Stimulated activated CD8-positive, alpha-beta memory T cell treated with anti-CD3 and anti-CD28 coated beads, Interleukin-7, amount 100 ng/mL, for 1 hour (primary cell): ENCODE results near the gene RAB6D.
"Not testable (repeated sequence)": the region's sequence is repeated elsewhere in the genome, so short reads cannot be mapped to it uniquely, and the experiment has no call there.

ENCODE experiments used
- DNase-seq, 2 donors: peaks; one replicate each; pipeline ENCODE4 v3.0.0-alpha.2; 2020; ENCODE audit warnings: low read depth in 2 of 2

Gene RAB6D

GRCh38 chr2:131363703-131364186 is at the start of gene RAB6D:
Gene RAB6D (minus strand): TSS chr2:131364168. CDS start chr2:131363720, 448 bp downstream.
- DNase-seq, result not testable (repeated sequence)

- DNase-seq, result no peak
Observed at GRCh38 chr2:131413148-131413747, 49.3 kb upstream of the RAB6D start.

GRCh38 chr2:131410173-131410572 is 46.2 kb upstream of the RAB6D start:
- DNase-seq, result no peak

GRCh38 chr2:131408778-131409177 is 44.8 kb upstream of the RAB6D start:
- no peak for DNase-seq

GRCh38 chr2:131408207-131408606 is 44.2 kb upstream of the RAB6D start:
- no peak for DNase-seq

GRCh38 chr2:131404753-131405152 is 40.8 kb upstream of the RAB6D start:
- DNase-seq, result no peak

GRCh38 chr2:131402320-131403039 is 38.5 kb upstream of the RAB6D start:
- DNase-seq, result no peak

- DNase-seq, result no peak
Observed at GRCh38 chr2:131400849-131401248, 36.9 kb upstream of the RAB6D start.

GRCh38 chr2:131400441-131400840 is 36.5 kb upstream of the RAB6D start:
- DNase-seq, result not testable (repeated sequence)

GRCh38 chr2:131396209-131396608 is 32.2 kb upstream of the RAB6D start:
- DNase-seq, result not testable (repeated sequence)

GRCh38 chr2:131395024-131395645 is 31.2 kb upstream of the RAB6D start:
- not testable (repeated sequence) for DNase-seq

- no peak for DNase-seq
Observed at GRCh38 chr2:131394147-131394931, 30.4 kb upstream of the RAB6D start.

GRCh38 chr2:131391953-131392352 is 28.0 kb upstream of the RAB6D start:
- not testable (repeated sequence) for DNase-seq

GRCh38 chr2:131391471-131391870 is 27.5 kb upstream of the RAB6D start:
- DNase-seq, result not testable (repeated sequence)

- not testable (repeated sequence) for DNase-seq
Observed at GRCh38 chr2:131390495-131391130, 26.6 kb upstream of the RAB6D start.

GRCh38 chr2:131389657-131390056 is 25.7 kb upstream of the RAB6D start:
- DNase-seq, result no peak

- DNase-seq, result not testable (repeated sequence)
Observed at GRCh38 chr2:131388834-131389233, 24.9 kb upstream of the RAB6D start.

GRCh38 chr2:131373111-131373510 is 9.1 kb upstream of the RAB6D start:
- DNase-seq, result not testable (repeated sequence)

- DNase-seq, result no peak
Observed at GRCh38 chr2:131369954-131370353, 6.0 kb upstream of the RAB6D start.

- DNase-seq, result not testable (repeated sequence)
Observed at GRCh38 chr2:131368493-131369066, 4.6 kb upstream of the RAB6D start.

GRCh38 chr2:131367352-131367751 is 3.4 kb upstream of the RAB6D start:
- DNase-seq, result no peak
